CD4-positive, alpha-beta T cell treated with Interleukin-17A for 1 hour (primary cell): Measurements from ENCODE around the gene GALNT2.

Source experiments
- DNase-seq: peaks from one replicate; pipeline ENCODE4 v3.0.0-alpha.2; 2020

GALNT2 gene

GRCh38 chr1:230243583-230244353, 176.7 kb downstream of the GALNT2 start:
- DNase-seq = no peak

- DNase-seq = no peak
Measured at GRCh38 chr1:230246551-230246950, 179.5 kb downstream of the GALNT2 start.

GRCh38 chr1:230248016-230248888, 181.2 kb downstream of the GALNT2 start:
- no peak for DNase-seq

DNA sequence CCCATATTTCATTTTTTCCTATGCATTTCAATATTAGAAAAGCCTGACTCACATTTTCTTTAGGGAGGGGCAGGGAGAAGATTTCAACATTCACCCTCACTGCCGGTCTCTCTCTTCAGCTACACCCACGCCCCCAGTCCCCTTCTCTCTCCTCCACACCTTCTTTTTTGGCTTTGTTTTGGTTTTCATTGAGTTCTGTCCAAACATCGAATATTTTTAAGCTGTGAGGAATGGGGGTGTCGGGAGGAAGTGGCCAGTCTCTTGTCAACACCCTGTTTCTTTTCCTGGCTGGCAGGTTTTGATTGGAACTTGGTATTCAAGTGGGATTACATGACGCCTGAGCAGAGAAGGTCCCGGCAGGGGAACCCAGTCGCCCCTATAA, 181.8 kb downstream of the GALNT2 start:
- DNase-seq = no peak

DNA sequence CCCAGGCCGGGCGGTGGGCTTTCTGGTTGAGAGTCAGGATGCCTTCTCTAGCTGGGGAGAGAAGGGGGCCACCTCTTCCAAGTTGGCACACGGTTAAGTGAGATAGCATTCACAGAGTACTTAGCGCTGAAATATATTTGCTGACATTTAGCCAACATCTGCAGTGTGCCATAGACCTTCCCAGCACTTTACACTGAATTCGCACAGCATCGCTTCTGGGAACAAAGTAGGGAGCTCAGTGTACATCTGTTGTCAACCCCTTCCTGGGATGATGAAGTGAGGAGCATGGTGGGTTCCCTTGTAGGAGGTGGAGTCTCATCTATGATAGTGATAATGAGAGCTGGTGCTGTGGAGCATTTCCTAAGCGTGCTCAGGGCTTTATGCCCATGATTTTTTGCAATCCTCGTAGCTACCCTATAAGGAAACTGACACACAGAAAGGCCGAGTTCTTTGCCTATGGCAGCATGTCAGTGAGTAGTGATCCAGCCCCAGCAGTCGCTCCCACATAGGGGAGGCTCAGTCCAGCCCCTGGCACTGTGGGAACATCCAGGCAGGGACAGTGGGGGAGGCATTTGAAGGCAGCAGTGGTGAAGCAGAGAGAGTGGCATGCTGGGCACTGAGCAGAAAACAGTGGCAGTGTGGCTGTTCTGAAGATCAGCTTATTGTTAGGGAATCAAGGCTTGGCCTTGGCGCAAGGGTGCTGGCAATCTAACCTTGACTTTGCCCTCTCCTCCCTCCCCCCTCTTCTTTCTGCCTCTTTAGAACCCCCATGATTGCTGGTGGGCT, 182.8 kb downstream of the GALNT2 start:
- no peak for DNase-seq

DNA sequence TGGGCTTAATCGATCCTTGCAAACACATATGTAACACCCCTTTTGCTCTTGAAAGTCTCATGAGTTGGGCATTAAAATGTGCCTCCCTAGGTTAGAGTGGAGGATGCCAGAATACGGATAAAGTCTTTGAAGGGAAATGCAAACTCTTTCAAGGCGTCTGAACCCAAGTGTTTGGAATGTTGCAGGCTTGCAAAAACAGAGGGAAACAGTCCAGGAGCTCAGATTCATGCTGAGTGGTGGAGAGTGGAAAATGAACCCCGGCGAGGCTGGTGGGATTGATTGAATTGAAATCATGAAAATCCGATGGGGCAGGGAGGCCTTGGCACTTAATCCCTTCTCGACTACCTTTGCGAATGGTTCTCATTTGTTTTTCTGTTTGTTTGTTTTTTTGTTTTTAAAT, 183.6 kb downstream of the GALNT2 start:
- no peak for DNase-seq

- no peak for DNase-seq
Measured at GRCh38 chr1:230251644-230252191, 184.7 kb downstream of the GALNT2 start.

- DNase-seq = no peak
Measured at GRCh38 chr1:230253150-230253549, 186.1 kb downstream of the GALNT2 start.

- no peak for DNase-seq
Measured at GRCh38 chr1:230254265-230254664, 187.2 kb downstream of the GALNT2 start.

DNA sequence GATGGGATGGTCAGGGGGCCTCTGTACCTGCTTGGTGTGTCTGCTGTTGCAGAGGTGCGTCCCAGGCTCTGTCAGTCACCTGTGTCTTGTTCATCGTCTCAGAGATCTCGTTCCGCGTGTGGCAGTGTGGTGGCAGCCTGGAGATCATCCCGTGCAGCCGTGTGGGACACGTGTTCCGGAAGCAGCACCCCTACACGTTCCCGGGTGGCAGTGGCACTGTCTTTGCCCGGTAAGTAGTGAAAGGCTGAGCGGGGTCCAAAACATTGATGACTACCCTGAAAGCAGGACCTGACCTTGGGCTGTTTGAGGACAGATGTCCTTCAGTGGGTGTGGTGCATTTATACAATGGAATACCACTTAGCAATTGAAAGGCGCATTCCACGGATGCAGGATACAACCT, 188.1 kb downstream of the GALNT2 start:
- DNase-seq = no peak

- DNase-seq = no peak
Measured at GRCh38 chr1:230255991-230256390, 189.0 kb downstream of the GALNT2 start.

DNA sequence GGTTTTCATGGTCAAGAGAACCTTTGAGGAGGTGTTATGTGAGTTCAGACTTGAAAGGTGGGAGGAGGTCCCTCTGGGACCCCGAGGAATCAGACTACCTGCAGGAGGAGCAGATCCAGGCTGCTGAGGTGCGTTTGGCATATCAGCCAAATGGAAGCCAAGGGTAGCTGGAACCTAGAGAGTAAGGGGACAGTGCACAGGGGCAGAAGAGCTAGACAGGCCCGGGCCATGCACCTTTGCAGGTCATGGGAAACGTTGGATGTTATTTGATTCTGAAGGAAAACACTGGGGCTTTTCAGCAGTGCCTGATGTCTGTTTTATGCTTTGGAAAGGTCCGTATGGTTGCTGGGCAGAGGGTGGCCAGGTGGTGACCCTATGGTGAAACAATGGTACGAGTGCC, 189.9 kb downstream of the GALNT2 start:
- no peak for DNase-seq

- no peak for DNase-seq
Measured at GRCh38 chr1:230259621-230260020, 192.6 kb downstream of the GALNT2 start.

DNA sequence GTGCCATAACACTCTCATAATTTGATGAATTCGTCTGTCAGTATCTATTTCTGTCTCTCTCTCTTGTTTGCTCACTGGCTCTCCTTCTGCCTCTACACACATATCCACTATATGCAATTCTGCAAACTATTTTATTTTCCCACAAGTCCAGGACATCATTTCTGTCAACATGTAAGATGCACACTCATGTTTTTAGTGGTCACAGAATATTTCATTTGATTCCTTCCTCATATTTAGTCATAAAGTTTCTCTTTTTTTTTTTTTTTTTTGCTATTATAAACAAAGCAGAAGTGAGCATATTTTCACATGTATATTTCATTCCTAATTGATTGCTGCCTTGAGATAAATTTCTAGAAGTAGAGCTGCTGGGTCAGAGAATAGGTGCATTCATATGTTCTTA, 193.8 kb downstream of the GALNT2 start:
- no peak for DNase-seq

DNA sequence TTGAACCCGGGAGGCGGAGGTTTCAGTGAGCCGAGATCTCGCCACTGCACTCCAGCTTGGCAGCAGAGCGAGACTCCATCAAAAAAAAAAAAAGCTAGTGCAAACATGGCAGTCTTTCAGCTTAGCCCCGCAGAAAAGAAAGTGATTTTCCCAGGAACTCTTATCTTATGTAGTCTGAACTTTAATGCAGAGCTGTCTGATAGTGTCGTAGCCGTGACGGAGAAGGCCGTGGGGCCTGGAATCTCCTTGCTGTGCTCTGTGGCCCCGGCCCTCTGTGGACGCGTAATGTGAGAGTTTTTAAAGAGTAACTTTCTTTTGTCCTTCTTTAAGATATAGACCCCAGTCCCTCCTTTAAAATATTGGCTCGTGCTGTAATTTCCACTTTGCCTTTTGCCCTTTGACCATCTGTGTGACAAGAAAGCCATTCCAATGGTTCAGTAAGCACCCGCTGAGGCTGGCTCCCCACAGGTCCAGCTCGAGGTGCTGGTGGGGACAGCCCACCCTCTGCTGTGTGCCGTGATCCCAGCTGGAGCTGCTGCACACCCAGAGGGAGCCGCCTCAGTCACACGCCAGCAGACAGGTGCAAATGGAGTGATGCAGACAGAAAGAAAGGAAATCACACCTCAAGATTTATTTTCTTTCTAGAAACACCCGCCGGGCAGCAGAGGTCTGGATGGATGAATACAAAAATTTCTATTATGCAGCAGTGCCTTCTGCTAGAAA, 195.1 kb downstream of the GALNT2 start:
- DNase-seq = no peak

- DNase-seq = no peak
Measured at GRCh38 chr1:230262867-230263567, 196.0 kb downstream of the GALNT2 start.

DNA sequence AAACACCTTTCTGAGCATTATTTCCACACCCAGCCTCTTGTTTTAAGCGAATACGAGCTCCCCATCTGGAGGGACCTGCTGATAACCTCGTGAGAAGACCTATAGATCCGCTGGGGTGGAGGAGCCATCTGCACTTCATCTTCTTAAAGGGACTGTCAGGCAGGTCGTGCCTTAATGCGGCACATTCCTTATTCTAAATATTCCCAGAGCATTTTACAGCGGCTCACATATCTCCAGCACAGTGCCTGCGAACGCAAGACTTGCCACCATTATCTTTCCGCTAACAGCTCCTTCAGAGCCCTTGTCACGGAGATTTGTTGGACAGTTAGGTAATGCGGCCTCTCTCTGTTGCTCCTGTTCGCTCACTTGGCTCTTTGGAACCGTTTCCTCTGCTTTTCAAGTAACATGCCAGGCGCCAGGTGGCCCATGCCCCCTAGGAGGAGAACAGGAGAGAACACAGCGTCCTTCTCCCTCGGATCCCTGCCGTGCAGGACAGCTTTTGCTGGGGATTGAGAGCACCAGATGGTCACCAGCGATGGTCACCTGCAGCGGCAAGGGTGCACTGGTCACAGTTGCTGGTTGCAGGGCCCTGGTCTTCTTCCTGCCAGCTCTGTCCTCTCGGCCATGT, 196.6 kb downstream of the GALNT2 start:
- no peak for DNase-seq

GRCh38 chr1:230264342-230264741, 197.3 kb downstream of the GALNT2 start:
- DNase-seq = no peak

DNA sequence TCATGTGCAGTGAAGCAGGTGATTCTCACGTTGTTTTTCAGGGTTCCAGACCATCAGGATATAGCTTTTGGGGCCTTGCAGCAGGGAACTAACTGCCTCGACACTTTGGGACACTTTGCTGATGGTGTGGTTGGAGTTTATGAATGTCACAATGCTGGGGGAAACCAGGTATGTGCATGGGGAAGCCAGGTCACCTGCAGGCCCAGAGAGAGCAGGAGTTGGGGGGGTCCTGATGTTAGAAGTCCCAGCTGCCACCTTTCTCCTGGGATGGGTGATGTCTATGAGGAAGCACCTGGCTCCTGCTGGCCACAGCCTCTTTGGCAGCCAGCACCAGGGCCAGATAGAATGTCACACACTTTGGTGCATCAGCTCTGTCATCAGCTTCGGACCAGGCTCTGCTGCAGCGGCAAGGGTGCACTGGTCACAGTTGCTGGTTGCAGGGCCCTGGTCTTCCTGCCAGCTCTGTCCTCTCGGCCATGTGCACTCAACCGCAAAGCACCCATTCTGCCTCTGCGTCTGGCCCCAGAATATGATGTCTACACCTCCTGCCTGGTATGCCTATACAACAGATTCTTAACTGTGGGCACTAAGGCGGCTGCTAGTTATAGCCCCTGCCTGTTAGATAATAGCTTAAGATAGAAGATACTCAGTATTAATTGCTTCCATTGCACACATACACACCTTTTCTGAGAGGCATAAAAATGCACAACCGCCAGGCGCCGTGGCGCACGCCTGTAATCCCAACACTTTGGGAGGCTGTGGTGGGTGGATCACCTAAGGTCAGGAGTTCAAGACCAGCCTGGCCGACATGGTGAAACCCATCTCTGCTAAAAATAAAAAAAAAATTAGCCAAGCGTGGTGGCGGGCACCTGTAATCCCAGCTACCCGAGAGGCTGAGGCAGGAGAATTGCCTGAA, 198.4 kb downstream of the GALNT2 start:
- DNase-seq = no peak

GRCh38 chr1:230266456-230266855, 199.4 kb downstream of the GALNT2 start:
- no peak for DNase-seq
